Activated CD4-positive, alpha-beta T cell treated with anti-CD3 and anti-CD28 coated beads, Interleukin-2, amount 10 ng/mL, durations not matched to agents 24 days and 14 days (primary cell): ENCODE data around the gene SLC2A11. TPM values are rescaled to one million over a fixed set of nuclear protein-coding genes. Genes with fewer than 3 reads are reported as not detected.

Experiments
- DNase-seq: peaks from one replicate; pipeline ENCODE4 v3.0.0; 2022
- H3K27ac Mint-ChIP-seq: one replicate; pipeline ENCODE4 v1.8.0; 2022; ENCODE audit warnings: mild to moderate bottlenecking, mixed read lengths
- H3K27me3 Mint-ChIP-seq: one replicate; pipeline ENCODE4 v1.8.0; 2022; ENCODE audit warnings: mixed read lengths
- H3K36me3 Mint-ChIP-seq: one replicate; pipeline ENCODE4 v1.8.0; 2022; ENCODE audit warnings: low read depth, mild to moderate bottlenecking, mixed read lengths
- H3K4me1 Mint-ChIP-seq: one replicate; pipeline ENCODE4 v1.8.0; 2021; ENCODE audit warnings: mixed read lengths
- H3K4me3 Mint-ChIP-seq: one replicate; pipeline ENCODE4 v1.8.0; 2022; ENCODE audit warnings: mild to moderate bottlenecking, moderate library complexity, mixed read lengths
- H3K9me3 Mint-ChIP-seq: one replicate; pipeline ENCODE4 v1.8.0; 2021; ENCODE audit warnings: mixed read lengths
- intact Hi-C: fragments of 100-400 bp; cut with micrococcal nuclease; formaldehyde crosslinking; loops from one replicate; pipeline ENCODE4 v1.15.1; 2023
- total RNA-seq: library from RNA; stranded (reverse); gene quantifications from 2 replicates; pipeline ENCODE4 v1.2.3, GENCODE V29; 2022

Gene SLC2A11
- 8.0 and 9.3 TPM in 2 replicates for total RNA-seq

- Mint-ChIP-seq H3K4me3 (peak within 1 kb of the TSS; percentile 90), H3K9me3 (no peaks in the 10 kb centered on the region), H3K36me3 (no peaks in the 10 kb centered on the region), H3K4me1 (peaks cover 24% of the 10 kb centered on the region), H3K27ac (peak within 1 kb of the TSS; percentile 88), H3K27me3 (peaks cover 6% of the 10 kb centered on the region)
- intact Hi-C loops = loop anchor here (5.0 kb wide), 1 partner anchor 34 kb away; the partner anchor contains the start of gene MIF
- DNase-seq = peak; percentile 98
These were observed at the start of gene SLC2A11 for GRCh38 chr22:23857606-23858483. TSS of gene SLC2A11 (plus strand) at chr22:23857875. CDS start at chr22:23858000, 125 bp downstream.

GRCh38 chr22:23812378-23812777, 45.3 kb upstream of the SLC2A11 start:
- no peak overlapping the region for H3K4me3 Mint-ChIP-seq
- H3K36me3 Mint-ChIP-seq = peaks cover 40% of the 10 kb centered on the region
- peaks cover 2% of the 10 kb centered on the region for H3K4me1 Mint-ChIP-seq
- H3K27me3 Mint-ChIP-seq = no peaks in the 10 kb centered on the region
- no peaks in the 10 kb centered on the region for H3K9me3 Mint-ChIP-seq
- DNase-seq = no peak
- intact Hi-C loops = no loop called here
- H3K27ac Mint-ChIP-seq = no peak overlapping the region

- peaks cover 57% of the 10 kb centered on the region for H3K36me3 Mint-ChIP-seq
- intact Hi-C loops = no loop called here
These were observed 42.0 kb upstream of the SLC2A11 start for GRCh38 chr22:23815541-23816155.

GRCh38 chr22:23816156-23816976, 41.3 kb upstream of the SLC2A11 start:
- Mint-ChIP-seq H3K27me3 (no peaks in the 10 kb centered on the region), H3K27ac (no peak overlapping the region), H3K9me3 (no peaks in the 10 kb centered on the region), H3K4me1 (peaks cover 17% of the 10 kb centered on the region), H3K36me3 (peaks cover 60% of the 10 kb centered on the region), H3K4me3 (no peak overlapping the region)
- no peak for DNase-seq
- intact Hi-C loops = no loop called here

More at GRCh38 chr22:23815541-23816155, 42.0 kb upstream of the SLC2A11 start:
- Mint-ChIP-seq H3K4me1 (peaks cover 12% of the 10 kb centered on the region), H3K9me3 (no peaks in the 10 kb centered on the region), H3K27ac (no peak overlapping the region), H3K27me3 (no peaks in the 10 kb centered on the region), H3K4me3 (no peak overlapping the region)
- no peak for DNase-seq

- Mint-ChIP-seq H3K36me3 (peaks cover 56% of the 10 kb centered on the region), H3K9me3 (no peaks in the 10 kb centered on the region), H3K27ac (no peak overlapping the region), H3K4me3 (no peak overlapping the region), H3K27me3 (no peaks in the 10 kb centered on the region), H3K4me1 (peaks cover 18% of the 10 kb centered on the region)
- DNase-seq = no peak
- intact Hi-C loops = no loop called here
These were observed 40.5 kb upstream of the SLC2A11 start for GRCh38 chr22:23817146-23817545.

- H3K27ac Mint-ChIP-seq = peak overlapping the region; percentile 15
- no peak for DNase-seq
- intact Hi-C loops = no loop called here
- peaks cover 18% of the 10 kb centered on the region for H3K4me1 Mint-ChIP-seq
- H3K36me3 Mint-ChIP-seq = peaks cover 52% of the 10 kb centered on the region
- H3K9me3 Mint-ChIP-seq = no peaks in the 10 kb centered on the region
- no peaks in the 10 kb centered on the region for H3K27me3 Mint-ChIP-seq
- H3K4me3 Mint-ChIP-seq = no peak overlapping the region
These were observed 39.1 kb upstream of the SLC2A11 start for GRCh38 chr22:23818541-23818940.

GRCh38 chr22:23820748-23821211, 36.9 kb upstream of the SLC2A11 start:
- Mint-ChIP-seq H3K36me3 (peaks cover 60% of the 10 kb centered on the region), H3K9me3 (no peaks in the 10 kb centered on the region), H3K4me3 (peak overlapping the region; percentile 60), H3K27ac (peak overlapping the region; percentile 88), H3K27me3 (no peaks in the 10 kb centered on the region), H3K4me1 (peaks cover 27% of the 10 kb centered on the region)
- peak; percentile 82 for DNase-seq
- intact Hi-C loops = no loop called here

GRCh38 chr22:23822101-23822671, 35.5 kb upstream of the SLC2A11 start:
- Mint-ChIP-seq H3K4me1 (peaks cover 31% of the 10 kb centered on the region), H3K4me3 (no peak overlapping the region), H3K9me3 (no peaks in the 10 kb centered on the region), H3K27ac (peak overlapping the region; percentile 69), H3K36me3 (peaks cover 54% of the 10 kb centered on the region), H3K27me3 (no peaks in the 10 kb centered on the region)
- no peak for DNase-seq
- intact Hi-C loops = no loop called here

- peak overlapping the region; percentile 39 for H3K27ac Mint-ChIP-seq
- intact Hi-C loops = no loop called here
- peaks cover 31% of the 10 kb centered on the region for H3K4me1 Mint-ChIP-seq
- no peaks in the 10 kb centered on the region for H3K27me3 Mint-ChIP-seq
- H3K9me3 Mint-ChIP-seq = no peaks in the 10 kb centered on the region
- peaks cover 53% of the 10 kb centered on the region for H3K36me3 Mint-ChIP-seq
- no peak overlapping the region for H3K4me3 Mint-ChIP-seq
- DNase-seq = no peak
These were observed 34.3 kb upstream of the SLC2A11 start for GRCh38 chr22:23823331-23823791.

- Mint-ChIP-seq H3K36me3 (peaks cover 52% of the 10 kb centered on the region), H3K27me3 (no peaks in the 10 kb centered on the region), H3K4me3 (no peak overlapping the region), H3K4me1 (peaks cover 34% of the 10 kb centered on the region), H3K9me3 (no peaks in the 10 kb centered on the region), H3K27ac (peak overlapping the region; percentile 83)
- intact Hi-C loops = no loop called here
- no peak for DNase-seq
These were observed 33.0 kb upstream of the SLC2A11 start for GRCh38 chr22:23824476-23825245.

- peaks cover 53% of the 10 kb centered on the region for H3K36me3 Mint-ChIP-seq
- H3K9me3 Mint-ChIP-seq = no peaks in the 10 kb centered on the region
- intact Hi-C loops = no loop called here
- H3K27ac Mint-ChIP-seq = peak overlapping the region; percentile 89
- no peaks in the 10 kb centered on the region for H3K27me3 Mint-ChIP-seq
- H3K4me1 Mint-ChIP-seq = peaks cover 27% of the 10 kb centered on the region
- no peak overlapping the region for H3K4me3 Mint-ChIP-seq
- no peak for DNase-seq
These were observed 32.3 kb upstream of the SLC2A11 start for GRCh38 chr22:23825246-23825905.

- Mint-ChIP-seq H3K27ac (peak overlapping the region; percentile 89), H3K4me3 (peak overlapping the region; percentile 16), H3K36me3 (peaks cover 46% of the 10 kb centered on the region), H3K9me3 (no peaks in the 10 kb centered on the region), H3K27me3 (no peaks in the 10 kb centered on the region), H3K4me1 (peaks cover 20% of the 10 kb centered on the region)
- intact Hi-C loops = no loop called here
- no peak for DNase-seq
These were observed 30.9 kb upstream of the SLC2A11 start for GRCh38 chr22:23826510-23827350.
